ENCODE measurements around the gene TAF15.

Gene TAF15

DNA sequence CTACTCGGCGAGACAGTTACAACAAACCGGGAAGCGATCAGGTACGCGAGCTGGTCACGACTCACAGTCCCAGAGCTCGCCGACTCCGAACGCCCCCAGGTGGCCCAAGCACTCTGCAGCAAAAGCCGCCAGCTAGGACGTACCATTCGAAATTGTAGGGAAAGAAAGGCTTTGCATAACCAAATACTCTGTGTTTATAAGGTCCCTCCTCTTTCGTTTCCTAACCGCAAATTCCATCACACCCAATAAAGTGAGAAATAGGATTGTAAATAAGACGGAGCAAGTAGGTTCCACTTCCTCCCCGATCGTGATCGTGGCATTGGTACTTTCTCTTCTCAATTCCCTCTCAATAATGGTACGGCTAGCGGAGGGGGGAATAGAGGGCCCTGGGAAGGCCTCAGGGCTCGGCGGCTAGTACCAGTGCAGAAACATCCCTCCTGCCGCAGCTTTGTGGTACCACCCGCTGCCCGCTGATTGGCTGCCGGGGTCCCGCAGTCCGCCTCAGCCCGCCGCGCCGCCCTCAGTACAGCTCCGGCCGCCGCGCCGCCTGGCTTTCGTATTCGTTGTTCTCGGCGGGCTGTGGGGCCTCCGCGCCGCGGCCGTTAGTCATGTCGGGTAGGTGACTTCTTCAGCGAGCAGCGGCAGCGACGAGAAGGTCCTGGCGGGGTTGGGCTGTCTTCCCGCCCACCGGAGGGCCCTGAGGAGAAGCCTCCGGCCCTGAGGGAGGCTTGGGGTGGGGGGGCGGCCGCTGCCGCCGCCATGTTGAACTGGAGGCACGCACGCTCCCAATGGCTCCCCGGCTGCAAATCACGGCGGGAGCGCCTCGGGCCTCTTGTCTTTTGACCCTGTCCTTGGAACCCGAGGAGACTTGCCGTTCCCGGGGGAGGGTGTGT is at the start of gene TAF15:
TAF15 (plus strand) TSS at position 523 of the 893 bp plus-strand sequence; CDS start at position 609, 86 bp downstream.
- peak; percentile 96 for DNase-seq

DNA sequence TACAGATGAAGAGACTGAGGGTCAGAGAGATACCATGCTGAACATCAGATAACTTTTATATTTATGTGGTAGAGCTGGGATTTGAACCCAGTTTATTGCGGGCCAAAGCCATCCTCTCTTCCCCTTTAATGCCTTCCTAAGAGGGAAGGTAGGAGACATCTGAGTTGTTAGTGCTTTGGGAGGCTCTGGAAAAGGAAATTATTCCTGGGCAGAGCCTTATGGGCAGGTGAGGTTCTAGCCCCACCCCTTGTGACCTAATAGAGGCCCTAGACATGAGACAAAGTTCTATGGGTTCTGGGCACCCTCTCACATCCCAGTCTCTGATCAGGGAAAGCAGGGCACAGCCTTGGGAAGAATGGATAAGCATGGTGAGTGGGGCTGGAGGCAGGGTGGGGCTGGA is 48.7 kb upstream of the TAF15 start, which contains the start of gene C17orf50:
C17orf50 (plus strand) TSS at position 301 of the 400 bp plus-strand sequence; CDS start at position 356, 55 bp downstream.
- DNase-seq, result no peak

DNA sequence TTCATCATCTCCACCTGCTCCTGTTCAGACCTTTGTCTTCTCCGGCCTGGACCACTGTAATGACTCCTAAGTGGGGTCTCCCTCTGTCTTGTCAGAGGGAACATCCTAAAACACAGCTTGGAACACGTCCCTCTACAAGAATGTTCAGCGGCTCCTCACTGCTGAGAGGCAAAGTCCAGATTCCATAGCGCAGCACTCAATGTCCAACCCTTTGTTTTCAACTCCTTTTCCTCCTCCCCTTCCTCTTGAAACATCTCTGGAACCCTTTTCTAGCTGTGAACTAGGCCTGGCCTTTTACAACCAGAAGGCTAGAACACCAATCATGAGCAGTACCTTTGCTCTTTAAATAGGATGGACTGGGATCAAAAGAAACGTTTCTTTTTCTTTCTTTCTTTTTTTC is 47.7 kb upstream of the TAF15 start:
- no peak for DNase-seq

DNA sequence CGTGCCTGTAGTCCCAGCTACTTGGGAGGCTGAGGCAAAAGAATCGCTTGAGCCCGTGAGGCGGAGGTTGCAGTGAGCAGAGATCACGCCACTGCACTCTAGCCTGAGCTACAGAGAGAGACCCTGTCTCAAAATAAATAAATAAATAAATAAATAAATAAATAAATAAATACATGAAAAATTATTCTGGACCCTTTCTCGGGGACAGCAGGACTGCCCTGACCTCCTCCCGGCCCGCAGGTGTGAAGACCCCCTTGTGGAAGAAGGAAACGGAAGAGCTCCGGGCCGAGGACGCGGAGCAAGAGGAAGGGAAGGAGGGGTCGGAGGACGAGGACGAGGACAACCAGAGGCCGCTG is 45.5 kb upstream of the TAF15 start:
- no peak for DNase-seq

DNA sequence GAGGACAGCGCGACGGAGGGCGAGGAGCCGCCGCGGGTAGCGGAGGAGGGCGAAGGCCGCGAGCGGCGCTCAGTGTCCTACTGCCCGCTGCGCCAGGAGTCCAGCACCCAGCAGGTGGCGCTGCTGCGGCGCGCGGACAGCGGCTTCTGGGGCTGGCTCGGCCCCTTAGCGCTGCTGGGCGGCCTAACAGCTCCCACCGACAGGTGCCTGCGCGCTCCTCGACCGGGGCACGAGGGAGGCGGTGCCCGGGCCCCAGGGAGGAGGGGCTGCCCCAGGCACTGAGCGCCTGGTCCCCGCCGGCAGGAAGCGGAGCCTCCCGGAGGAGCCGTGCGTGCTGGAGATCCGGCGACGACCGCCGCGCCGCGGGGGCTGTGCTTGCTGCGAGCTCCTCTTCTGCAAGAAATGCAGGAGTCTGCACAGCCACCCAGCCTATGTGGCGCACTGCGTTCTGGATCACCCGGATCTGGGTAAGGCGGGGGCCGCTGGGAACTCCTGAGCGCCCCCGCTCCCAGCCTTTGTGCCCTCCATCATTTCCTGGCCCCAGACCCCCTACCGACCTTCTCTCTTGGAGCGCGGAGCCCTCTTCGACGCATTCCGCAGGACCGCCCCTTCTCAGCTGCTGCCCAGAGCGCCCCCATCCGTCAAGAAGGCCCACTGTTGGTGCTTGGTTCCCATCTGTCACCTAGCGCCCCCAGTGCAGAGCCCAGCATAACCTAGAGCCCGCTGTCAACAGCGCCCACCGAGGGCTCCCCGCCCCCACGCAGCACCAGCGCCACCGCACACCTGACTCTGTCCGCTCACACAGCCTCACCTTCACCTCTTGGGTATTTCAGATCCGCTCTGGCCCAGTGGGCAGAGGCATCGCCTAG is 44.9 kb upstream of the TAF15 start:
- DNase-seq, result peak; percentile 68

DNA sequence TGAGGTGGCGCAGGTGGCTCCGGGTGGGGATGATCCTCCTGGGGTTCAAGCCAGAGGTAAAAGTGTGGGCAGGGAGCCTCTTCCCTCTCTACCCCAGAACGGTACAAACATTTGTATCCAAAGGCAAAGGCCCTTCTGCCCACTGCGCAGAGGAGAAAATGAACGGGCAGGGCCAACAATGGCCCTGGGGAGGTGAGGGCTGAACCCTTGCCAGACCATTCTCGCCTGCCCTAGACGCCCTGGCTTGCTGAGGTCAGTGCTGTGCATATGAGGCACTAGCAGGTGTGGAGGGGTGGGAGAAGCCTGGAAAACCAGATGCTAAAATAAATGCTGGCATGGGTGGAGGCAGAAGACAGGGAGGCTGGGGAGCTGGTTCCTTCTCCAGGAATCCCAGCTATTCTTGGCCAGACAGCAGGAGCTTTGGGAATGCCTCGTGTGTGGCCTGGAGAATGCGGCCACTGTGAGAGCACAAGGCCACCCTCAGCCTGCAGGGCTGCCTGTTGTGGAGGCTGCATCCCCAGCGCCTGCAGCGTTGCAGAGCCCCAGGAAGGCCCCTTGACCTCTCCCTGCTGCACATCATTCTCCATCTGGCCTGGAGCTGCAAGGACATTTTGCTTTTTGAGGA is 44.1 kb upstream of the TAF15 start:
- DNase-seq, result no peak

DNA sequence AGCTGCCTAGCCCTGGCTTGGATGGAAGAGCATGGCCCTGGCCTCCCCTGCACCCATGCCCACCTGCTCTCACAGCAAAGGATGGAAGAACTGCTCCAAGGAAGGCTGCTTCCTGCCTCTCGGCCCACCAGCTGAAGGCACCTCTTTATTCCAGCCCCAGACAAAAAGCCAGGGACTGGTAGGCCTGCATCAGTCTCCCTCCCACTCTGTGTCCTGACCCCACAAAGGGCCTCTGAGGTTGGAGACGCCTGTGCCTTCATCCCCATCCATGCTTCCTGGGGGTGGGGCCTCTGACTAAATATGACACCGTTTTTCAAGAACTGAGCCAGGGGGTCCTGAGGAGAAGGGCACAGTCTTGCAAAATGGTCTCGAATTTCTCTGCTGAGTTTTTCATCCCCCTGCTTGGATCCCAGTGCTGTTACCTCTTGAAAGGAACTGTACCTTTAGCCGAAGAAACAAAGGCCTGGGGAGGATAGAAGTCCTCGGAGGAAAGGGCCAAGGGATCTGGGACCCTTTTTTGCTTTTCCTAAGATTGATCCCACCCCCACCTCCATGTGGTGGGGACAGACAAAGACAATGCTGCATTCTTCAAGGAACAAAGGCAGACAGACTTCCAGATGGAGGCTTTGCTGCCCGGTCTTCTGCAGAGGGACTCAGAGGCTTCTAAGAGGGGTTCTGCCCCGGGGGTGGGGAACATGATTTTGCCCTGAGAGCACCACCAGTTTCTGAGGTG is 43.4 kb upstream of the TAF15 start:
- no peak for DNase-seq

DNA sequence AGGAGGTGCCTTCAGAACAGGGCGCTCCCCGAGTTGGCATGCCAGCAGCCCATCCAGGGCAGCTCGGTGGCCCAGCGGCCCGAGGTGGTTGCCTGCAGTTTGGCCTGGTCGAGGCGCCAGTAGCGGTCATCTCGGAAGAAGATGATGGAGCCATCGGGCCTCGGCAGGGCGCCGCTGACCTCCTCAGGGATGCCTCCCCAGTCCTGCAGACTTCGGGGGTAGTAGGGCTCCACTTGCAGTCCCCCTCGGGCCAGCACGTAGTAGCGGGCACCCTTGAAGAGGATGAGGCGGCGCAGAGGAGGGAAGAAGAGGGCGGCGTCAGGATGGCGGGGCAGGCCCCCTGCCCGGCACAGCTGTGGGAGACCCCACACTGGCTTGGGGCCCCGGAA is 42.8 kb upstream of the TAF15 start:
- no peak for DNase-seq

DNA sequence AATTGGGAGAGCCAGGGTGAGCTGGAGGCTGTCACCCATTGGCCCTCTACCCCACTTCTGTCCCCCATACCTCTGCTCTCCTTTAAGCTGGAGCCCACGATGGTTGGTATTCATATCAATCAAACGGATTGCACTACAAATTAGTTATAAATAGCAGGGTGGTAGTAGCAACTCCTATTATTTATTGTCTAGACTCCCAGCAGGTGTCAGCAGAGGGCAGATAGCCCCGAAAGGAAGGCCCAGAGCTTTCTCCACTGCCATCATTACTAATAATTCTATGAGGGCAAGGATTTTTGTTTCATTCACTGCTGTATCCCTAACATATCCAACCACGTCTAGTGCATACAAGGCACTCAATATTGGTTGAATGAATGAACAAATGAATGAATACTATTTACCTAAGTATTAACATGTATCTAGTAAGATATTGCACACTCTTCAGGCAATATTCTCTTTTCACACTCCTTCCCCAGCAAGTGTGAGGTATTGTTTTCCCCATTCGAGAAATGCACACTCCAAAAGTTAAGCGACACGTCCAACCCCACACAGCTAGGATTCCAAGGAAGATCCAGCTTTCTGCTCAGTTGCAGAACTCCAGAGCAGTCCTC is 42.3 kb upstream of the TAF15 start:
- no peak for DNase-seq

DNA sequence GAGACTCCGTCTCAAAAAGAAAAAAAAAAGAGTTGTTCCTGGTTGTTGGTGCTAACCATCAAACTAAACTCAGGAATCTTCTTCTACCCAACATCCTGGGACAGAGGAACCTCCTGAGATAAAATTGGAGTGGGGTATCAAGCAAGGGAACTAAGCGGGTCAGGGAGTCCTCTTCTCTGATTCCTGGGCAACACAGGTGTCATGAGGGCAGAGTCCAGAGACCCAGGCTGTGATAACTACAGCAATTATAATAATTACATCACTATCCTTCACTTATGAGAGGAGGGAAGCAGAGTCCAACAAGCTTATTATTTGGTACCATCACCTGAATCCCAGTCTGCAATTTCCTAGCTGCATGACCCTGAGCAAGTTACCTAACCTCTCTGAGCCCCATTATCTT is 40.5 kb upstream of the TAF15 start:
- no peak for DNase-seq

DNA sequence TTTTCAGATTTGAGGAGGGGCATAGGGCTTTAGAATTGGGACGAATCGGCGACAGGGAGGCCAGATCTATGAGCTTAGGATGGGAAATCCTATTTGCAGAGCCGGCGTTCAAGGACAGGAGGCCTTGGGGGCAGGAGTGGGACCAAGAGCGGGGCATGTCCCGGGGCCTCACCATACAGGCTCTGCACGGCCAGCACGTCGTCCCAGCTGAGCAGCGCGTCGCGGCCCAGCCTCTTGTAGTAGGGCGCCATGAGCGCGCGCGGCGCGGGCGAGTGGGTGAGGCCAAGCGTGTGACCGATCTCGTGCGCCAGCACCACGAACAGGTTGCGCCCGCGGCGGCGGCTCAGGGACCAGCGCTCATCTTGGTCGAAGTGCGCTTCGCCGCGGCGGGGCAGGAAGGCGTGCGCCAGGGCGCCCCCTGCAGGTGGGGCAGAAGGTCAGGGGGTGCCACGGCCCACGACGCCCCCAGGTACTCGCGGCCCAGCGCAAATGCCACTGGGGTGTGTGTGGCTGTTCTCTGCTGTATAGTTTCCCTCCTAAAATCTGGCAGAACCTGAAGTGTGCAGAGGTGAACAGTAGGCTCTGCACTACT is 39.3 kb upstream of the TAF15 start:
- DNase-seq, result no peak

DNA sequence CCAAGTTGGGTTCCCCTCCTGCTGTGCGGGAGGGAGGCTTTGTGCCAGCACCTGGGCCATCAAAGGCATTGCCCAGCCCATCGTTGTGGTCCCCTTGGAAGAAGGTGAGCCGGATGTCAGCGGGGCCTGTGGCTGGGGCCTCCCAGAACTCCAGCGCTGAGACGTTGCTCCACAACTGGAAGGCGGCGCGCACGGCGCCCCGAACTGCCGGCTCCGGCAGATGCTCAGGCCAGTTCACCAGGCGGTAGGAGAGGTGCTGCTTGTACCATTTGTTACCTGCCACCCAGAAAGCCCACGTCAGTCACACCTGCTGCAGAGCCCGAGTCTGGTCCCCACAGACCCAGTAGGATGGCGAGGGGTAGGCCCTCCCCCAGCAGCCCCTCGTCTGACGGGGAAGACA is 36.2 kb upstream of the TAF15 start:
- DNase-seq, result no peak

DNA sequence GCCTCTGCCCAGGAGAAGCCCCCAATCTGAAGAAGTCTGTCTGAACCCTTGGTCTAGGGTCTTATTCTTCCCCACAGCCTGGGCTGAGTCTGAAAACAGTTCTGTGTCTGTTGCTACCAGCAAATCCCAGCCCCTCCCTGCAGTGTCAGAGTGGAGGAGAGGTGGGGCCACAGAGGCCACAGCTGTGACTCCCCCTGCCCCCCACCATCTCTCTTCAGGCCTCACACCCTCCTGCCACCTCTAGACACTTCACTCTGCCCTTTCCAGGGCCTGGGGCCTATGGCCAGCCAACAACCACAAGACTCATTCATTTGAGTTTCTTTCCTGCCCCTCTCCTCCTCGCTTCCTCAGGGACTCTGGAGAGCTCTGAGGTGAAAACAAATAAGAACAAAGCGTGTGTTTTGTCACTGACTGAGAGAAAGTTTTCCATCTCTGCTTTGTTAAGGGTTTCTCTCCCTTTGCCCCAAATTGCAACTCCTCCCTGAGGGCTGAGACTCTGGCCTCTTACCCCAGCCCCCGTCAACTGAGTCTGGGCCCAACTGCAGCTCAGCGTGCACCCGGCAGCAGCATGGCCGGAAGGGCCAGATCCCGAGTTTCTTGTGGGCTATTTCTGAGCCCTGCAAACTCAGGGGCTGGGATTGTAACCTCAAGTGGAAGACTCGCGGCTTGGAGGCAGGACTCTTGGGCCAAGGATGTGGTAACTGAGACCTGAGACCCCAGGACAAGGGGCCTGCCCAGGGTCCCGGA is 35.4 kb upstream of the TAF15 start:
- DNase-seq, result no peak

DNA sequence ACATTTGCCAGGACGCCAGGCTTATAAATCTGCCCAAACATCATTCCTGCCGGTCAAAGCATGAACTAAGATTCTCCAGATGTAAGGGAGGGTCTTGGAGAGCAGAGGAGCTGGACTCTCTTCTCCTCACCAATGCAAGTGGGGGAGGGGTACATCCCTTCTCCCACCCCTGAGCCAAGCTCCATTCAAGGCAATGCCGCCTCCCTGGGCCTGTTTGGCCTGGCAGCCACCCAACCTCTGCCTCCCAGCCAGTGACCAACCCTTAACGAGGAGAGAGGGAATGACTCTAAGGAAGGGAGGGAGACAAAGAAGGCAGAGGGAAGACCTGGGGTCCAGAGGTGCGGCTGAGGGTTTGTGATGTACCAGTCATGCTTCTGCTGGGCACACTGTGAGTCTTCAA is 34.8 kb upstream of the TAF15 start:
- DNase-seq, result no peak

DNA sequence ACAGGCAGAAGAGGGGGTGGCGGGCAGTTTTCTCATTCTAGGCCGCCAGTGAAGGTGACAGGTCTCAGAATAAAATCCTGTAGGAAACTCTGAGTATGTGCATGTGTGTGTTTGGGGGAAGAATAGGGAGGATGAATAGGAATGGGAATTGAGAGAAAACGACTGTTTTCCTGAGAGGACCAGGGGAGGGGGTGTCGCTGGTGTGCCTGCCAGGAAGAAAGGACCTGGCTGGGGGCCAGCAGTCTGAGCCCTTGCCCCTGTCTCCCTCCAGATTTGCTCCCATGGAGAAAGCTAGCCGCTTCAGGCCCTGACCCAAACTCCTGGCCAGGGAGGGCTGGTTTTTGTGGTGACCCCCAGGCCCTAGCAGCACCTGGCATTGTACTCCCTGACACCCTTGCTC is 34.2 kb upstream of the TAF15 start:
- DNase-seq, result no peak

DNA sequence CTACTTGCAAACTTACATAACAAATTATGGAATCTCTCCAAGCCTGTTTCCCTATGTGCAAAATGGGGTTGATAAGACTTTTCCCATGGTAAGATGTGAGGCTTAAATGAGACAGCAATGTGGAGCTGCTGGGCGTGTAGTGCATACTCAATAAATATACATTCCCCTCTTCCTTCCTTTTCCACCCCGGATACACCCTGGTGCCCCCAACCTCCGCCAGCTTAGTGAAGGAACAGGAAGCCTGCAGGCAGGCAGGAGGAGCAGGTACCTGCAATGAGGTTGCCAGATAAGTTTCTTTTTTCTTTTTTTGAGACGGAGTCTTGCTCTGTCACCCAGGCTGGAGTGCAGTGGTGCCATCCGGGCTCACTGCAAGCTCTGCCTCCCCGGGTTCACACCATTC is 33.7 kb upstream of the TAF15 start:
- no peak for DNase-seq

DNA sequence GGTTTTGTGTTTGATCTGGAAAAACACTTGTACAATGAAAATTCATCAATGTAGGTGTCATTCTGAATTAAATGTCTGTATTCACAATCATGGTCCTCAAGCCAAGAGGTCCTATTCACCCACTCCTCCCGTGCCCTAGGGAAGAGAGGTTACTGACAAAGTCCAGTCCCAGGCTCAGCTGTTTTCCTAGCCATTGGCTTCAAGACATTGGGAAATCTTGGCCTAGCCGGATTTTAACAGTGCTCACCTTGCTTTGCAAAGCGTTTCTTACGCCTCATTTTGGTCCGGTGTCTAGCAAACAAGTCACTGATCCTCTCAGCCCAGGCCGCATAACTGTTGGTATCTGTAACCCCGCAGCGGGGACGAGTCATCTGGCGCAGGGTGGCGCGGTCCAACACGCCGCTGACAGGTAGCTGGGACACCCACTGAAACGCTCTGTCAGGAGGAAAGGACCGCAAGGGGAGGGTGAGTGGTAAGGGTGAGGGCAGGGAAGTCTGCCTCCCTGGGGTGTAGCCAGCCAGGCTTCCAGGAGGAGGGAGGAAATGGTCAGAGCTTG is 30.6 kb upstream of the TAF15 start:
- no peak for DNase-seq

DNA sequence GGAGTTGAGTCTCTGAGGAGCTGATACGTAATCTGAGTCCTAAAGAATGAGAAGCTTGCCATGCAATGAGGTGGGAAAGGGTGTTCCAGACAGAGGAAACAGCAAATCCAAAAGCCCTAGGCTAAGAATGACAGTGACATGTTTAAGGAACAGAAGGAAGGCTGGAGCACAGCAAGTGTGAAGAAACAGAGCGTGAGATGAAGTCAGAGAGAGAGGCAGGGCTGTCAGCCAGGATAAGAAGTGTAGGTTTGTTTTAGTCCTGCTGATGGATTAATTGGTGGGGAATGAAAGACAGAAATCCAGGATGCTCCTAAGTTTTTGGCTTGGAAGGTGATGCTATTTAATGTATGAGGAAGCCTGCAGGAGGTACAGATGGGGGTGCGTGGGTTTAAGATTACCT is 28.3 kb upstream of the TAF15 start:
- no peak for DNase-seq

DNA sequence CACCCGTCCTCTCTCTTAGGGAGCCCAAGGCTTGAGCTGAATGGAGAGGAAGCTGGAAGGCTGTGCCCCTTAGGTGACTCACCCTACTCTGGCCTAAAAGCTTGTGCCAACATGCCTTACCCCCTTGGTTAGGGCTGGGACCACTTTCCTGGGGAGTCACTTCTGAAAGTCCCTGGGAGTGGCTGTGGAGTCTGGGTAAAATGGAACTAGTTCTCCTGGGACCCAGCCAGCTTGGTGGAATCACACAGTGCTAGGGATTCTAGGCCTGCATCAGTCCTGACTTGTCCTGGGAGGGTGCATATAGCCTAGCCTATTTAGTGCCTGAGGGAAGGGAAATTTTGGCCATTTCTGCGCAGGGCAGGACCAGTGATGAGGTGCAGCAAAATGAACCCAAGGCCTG is 24.4 kb upstream of the TAF15 start:
- DNase-seq, result no peak

DNA sequence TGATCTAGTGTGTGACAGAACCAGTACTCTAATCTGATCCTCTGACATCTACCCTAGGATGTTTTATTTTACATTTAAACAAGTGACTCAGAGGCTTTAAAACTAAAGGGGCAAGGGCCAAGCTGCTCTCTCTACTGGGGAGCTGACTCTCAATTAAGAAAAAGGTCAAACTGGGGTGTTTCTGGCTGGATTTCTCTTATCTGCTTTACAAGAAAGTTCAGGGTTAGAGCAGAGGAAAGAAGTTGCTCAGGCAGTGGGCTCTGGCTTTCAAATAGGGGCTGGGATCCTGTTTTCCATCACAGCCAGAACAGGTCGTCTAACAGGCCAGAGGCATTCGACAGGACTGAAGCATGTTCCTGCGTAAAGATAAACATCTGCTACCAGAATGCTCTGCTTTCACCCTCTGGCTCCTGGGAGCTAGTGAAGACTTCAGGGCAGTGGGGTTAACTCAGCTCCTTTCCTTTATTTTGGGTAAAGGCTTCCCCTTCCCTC is 22.3 kb upstream of the TAF15 start:
- DNase-seq, result no peak
